Measurements from ENCODE around the gene CCNY. TPM values are rescaled to one million over a fixed set of nuclear protein-coding genes. Genes with fewer than 3 reads are reported as not detected.

CCNY gene
- total RNA-seq, 2 donors from 2014 or later = 60.5 to 65.9 TPM

GRCh38 chr10:35446439-35446838, 110.1 kb downstream of the CCNY start:
- H3K27me3 Mint-ChIP-seq (ENCODE audit: insufficient read depth) = no peaks in the 10 kb centered on the region
- H3K27ac ChIP-seq (ENCODE audit: low read depth, low read length) = no peak overlapping the region
- peaks cover 26% of the 10 kb centered on the region for H3K4me1 Mint-ChIP-seq
- peak overlapping the region; percentile 22 for H3K4me3 ChIP-seq (ENCODE audit: low read length)
- 93% methylated on average over 2 of the region's 2 CpGs; no CpG with 5 or more reads in 1 of the 2 experiments for WGBS, 2 experiments (ENCODE audit: insufficient coverage in 1 of 2, insufficient read length in 1 of 2)
- no peak overlapping the region for H3K4me3 Mint-ChIP-seq
- peaks cover 22% of the 10 kb centered on the region for H3K36me3 Mint-ChIP-seq (ENCODE audit: low read depth)
- no peak overlapping the region for H3K27ac Mint-ChIP-seq
- H3K4me1 ChIP-seq (ENCODE audit: control insufficient read depth, insufficient read depth, low read length) = peaks cover 3% of the 10 kb centered on the region
- peaks cover 50% of the 10 kb centered on the region for H3K9me3 ChIP-seq (ENCODE audit: control insufficient read depth, low read length)
- no peak overlapping the region for H3K9ac ChIP-seq (ENCODE audit: extremely low read depth, low read length, poor library complexity, severe bottlenecking)
- peaks cover 39% of the 10 kb centered on the region for H3K9me3 Mint-ChIP-seq
- no peaks in the 10 kb centered on the region for H3K36me3 ChIP-seq (ENCODE audit: control insufficient read depth, insufficient read depth, low read length)
- H3K27me3 ChIP-seq (ENCODE audit: control insufficient read depth, insufficient read depth, low read length, poor library complexity, severe bottlenecking) = no peaks in the 10 kb centered on the region
- TF ChIP-seq CTCF (conservative IDR thresholded peaks at IDR 0.05) = no peak
- no peak for DNase-seq

- no peak overlapping the region for H3K4me3 Mint-ChIP-seq
- peaks cover 3% of the 10 kb centered on the region for H3K4me1 ChIP-seq (ENCODE audit: control insufficient read depth, insufficient read depth, low read length)
- no peak overlapping the region for H3K4me3 ChIP-seq (ENCODE audit: low read length)
- no peaks in the 10 kb centered on the region for H3K27me3 ChIP-seq (ENCODE audit: control insufficient read depth, insufficient read depth, low read length, poor library complexity, severe bottlenecking)
- H3K9me3 Mint-ChIP-seq = peaks cover 29% of the 10 kb centered on the region
- H3K4me1 Mint-ChIP-seq = peaks cover 26% of the 10 kb centered on the region
- H3K9ac ChIP-seq (ENCODE audit: extremely low read depth, low read length, poor library complexity, severe bottlenecking) = no peak overlapping the region
- H3K27ac Mint-ChIP-seq = peak overlapping the region; percentile 24
- peaks cover 39% of the 10 kb centered on the region for H3K9me3 ChIP-seq (ENCODE audit: control insufficient read depth, low read length)
- no peaks in the 10 kb centered on the region for H3K36me3 ChIP-seq (ENCODE audit: control insufficient read depth, insufficient read depth, low read length)
- peak; percentile 60 for DNase-seq
- no peaks in the 10 kb centered on the region for H3K27me3 Mint-ChIP-seq (ENCODE audit: insufficient read depth)
- TF ChIP-seq CTCF (conservative IDR thresholded peaks at IDR 0.05) = no peak
- peaks cover 13% of the 10 kb centered on the region for H3K36me3 Mint-ChIP-seq (ENCODE audit: low read depth)
- H3K27ac ChIP-seq (ENCODE audit: low read depth, low read length) = peak overlapping the region; percentile 65
- 74 to 88% methylated on average over 12 to 13 of the region's 14 CpGs for WGBS, 2 experiments (ENCODE audit: insufficient coverage in 1 of 2, insufficient read length in 1 of 2)
Observed at GRCh38 chr10:35447693-35448407, 111.5 kb downstream of the CCNY start.

- H3K36me3 ChIP-seq (ENCODE audit: control insufficient read depth, insufficient read depth, low read length) = no peaks in the 10 kb centered on the region
- H3K27me3 Mint-ChIP-seq (ENCODE audit: insufficient read depth) = no peaks in the 10 kb centered on the region
- peak overlapping the region; percentile 65 for H3K27ac ChIP-seq (ENCODE audit: low read depth, low read length)
- peaks cover 20% of the 10 kb centered on the region for H3K9me3 Mint-ChIP-seq
- no peak overlapping the region for H3K9ac ChIP-seq (ENCODE audit: extremely low read depth, low read length, poor library complexity, severe bottlenecking)
- H3K27me3 ChIP-seq (ENCODE audit: control insufficient read depth, insufficient read depth, low read length, poor library complexity, severe bottlenecking) = no peaks in the 10 kb centered on the region
- H3K27ac Mint-ChIP-seq = no peak overlapping the region
- peaks cover 26% of the 10 kb centered on the region for H3K4me1 Mint-ChIP-seq
- peaks cover 3% of the 10 kb centered on the region for H3K4me1 ChIP-seq (ENCODE audit: control insufficient read depth, insufficient read depth, low read length)
- TF ChIP-seq CTCF (conservative IDR thresholded peaks at IDR 0.05) = no peak
- H3K9me3 ChIP-seq (ENCODE audit: control insufficient read depth, low read length) = peaks cover 28% of the 10 kb centered on the region
- peaks cover 7% of the 10 kb centered on the region for H3K36me3 Mint-ChIP-seq (ENCODE audit: low read depth)
- WGBS, 2 experiments (ENCODE audit: insufficient coverage in 1 of 2, insufficient read length in 1 of 2) = 89 to 93% methylated on average over 8 to 11 of the region's 11 CpGs
- no peak for DNase-seq
- no peak overlapping the region for H3K4me3 Mint-ChIP-seq
- H3K4me3 ChIP-seq (ENCODE audit: low read length) = no peak overlapping the region
Observed at GRCh38 chr10:35448687-35449662, 112.7 kb downstream of the CCNY start.
